ENCODE data around the gene SLC44A5.

Gene SLC44A5

DNA sequence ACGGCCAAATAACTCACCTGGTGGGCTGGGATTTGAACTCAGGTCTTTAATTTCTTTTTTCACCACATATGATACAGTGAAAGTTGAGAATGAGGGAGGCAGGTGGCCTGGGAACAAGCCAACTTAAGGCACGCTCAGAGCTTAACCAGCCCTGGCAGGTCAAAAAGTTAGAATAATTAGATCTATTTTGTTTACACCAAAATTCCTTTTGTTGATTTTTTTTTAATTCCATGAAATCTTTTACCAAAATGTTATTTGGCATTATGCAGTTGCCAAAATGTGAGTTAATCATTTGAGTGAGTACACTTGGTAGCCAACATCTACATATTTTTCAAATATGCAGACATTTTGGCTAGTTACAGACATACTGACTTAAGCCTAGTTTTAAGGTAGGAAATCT lies 439.9 kb downstream of the SLC44A5 start:
- DNase-seq: no peak

- no peak for DNase-seq
These were observed 440.9 kb downstream of the SLC44A5 start for GRCh38 chr1:75170011-75170410.

DNA sequence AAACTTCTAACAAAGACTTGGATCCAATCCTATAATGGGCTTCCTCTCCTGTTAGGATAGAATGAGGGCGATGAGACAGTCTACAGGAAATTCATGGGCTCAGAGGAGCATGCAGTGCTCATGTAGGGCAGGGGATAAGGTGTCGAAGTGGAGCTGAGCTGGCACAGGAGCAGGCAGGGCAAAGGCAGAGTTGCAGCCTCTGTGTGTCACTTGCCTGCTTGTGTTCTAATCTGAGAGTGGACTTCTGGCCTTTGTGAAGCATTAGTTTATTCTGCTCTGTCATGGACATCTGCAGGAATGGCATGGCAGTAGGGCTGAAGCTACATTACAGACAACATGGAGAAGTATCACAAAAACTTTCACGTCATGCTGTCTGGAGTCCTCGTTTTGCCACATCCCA lies 444.1 kb downstream of the SLC44A5 start:
- DNase-seq: no peak

DNA sequence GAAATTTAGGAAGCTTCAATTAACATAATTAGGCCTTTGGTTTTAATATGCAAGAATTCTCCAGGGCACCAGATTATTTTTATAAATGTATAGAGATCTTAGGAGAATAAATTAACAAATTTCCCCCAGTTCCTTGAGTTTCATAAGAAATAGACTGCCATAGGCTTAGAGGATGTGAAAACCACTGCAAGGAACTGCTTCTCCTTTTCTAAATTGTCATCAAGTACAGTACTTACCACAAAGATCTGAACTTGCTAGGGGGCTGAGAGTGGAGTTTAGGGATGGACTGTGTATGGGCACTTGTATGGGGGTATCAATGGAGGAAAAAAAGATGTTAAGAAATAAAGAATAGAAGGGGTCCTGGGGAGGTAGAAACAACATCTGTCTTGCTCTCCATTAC lies 445.6 kb downstream of the SLC44A5 start:
- no peak for DNase-seq

- no peak for DNase-seq
These were observed 451.8 kb downstream of the SLC44A5 start for GRCh38 chr1:75159154-75159553.

Measured in stimulated activated CD4-positive, alpha-beta T cell treated with anti-CD3 and anti-CD28 coated beads, Interleukin-1b, Interleukin-23, amount 100 ng/mL, for 48 hours (primary cell).